ENCODE data around the gene DPH1. TPM values are rescaled to one million over a fixed set of nuclear protein-coding genes. Genes with fewer than 3 reads are reported as not detected.

DPH1 gene
- total and polyA plus RNA-seq, 8 donors = 21.8 to 74.4 (median 32.2) TPM

GRCh38 chr17:2058586-2059546, 28.9 kb downstream of the DPH1 start:
- WGBS, 2 donors = 21 to 25% methylated on average over 62 to 78 of the region's 78 CpGs
- DNase-seq = peak; percentile 70 to 93 (median 81)
- Histone ChIP-seq H3K27ac (peak overlapping the region in 2 of 4 donors; percentile 3 to 33), H3K4me1 (peaks cover 0 to 4% (median 3%) of the 10 kb centered on the region in 3 donors), H3K9me3 (no peaks in the 10 kb centered on the region), H3K36me3 (peaks cover 0 to 10% (median 0%) of the 10 kb centered on the region in 3 donors), H3K27me3 (peaks cover 0 to 3% (median 0%) of the 10 kb centered on the region in 4 donors), H3K4me3 (peak overlapping the region in 1 of 4 donors; percentile 34)
- peak; percentile 52 to 70 (median 60) for ATAC-seq
- no peak for FAIRE-seq
- intact Hi-C loops (cut with DNase I) = loop anchor here in 1 of 3 donors (5.0 kb wide), 1 partner anchor 188 kb away; no protein-coding TSS in a partner anchor
- TF ChIP-seq, protein P1, sequence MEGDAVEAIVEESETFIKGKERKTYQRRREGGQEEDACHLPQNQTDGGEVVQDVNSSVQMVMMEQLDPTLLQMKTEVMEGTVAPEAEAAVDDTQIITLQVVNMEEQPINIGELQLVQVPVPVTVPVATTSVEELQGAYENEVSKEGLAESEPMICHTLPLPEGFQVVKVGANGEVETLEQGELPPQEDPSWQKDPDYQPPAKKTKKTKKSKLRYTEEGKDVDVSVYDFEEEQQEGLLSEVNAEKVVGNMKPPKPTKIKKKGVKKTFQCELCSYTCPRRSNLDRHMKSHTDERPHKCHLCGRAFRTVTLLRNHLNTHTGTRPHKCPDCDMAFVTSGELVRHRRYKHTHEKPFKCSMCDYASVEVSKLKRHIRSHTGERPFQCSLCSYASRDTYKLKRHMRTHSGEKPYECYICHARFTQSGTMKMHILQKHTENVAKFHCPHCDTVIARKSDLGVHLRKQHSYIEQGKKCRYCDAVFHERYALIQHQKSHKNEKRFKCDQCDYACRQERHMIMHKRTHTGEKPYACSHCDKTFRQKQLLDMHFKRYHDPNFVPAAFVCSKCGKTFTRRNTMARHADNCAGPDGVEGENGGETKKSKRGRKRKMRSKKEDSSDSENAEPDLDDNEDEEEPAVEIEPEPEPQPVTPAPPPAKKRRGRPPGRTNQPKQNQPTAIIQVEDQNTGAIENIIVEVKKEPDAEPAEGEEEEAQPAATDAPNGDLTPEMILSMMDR (IDR thresholded peaks at IDR 0.05) = peak; percentile 58 to 78 (median 72)

DNA sequence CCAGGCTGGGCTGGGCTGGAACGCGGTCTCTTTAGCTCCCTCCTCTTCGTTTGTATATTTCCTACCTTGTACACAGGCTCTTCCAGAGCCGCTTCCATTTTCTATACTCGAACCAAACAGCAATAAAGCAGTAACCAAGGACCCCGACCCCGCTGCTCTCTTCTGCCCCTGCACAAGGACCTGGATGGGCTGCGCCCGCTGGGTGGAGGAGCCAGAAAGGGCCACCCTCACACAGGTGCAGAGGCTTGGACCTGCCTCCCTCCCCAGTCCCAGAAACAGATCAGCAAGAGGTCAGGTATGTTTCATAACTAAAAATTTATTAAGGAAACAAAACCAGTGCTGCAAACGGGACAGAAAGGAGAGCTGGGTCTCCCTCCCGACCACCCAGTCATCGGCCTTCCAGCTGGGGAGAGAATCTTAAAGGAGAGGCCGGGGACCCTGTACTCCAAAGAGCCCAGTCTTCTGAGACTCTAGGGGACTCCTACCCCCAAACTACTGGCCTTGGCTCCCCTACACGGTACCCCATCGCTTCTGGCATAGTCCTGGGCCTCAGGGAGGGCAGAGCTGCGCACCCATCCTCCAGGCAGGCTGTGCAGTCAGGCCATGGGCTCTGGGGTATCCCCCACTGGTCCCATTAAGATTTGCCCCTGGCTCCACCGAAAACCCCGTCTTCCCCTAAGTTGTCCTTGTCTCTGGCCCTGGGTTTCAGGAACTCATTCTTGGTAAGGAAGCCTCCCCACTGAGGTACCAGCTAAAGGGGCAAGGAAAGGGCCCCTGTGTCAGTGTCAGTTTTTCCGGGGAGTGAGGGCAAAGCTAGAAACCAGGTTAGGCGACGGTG, 29.8 kb downstream of the DPH1 start:
- H3K27ac ChIP-seq = peak overlapping the region in 2 of 4 donors; percentile 3 to 9
- peaks cover 0 to 3% (median 0%) of the 10 kb centered on the region in 3 donors for H3K4me1 ChIP-seq
- peaks cover 0 to 3% (median 0%) of the 10 kb centered on the region in 4 donors for H3K27me3 ChIP-seq
- H3K9me3 ChIP-seq = no peaks in the 10 kb centered on the region
- ATAC-seq (no peak), DNase-seq (no peak), FAIRE-seq (no peak)
- 79 to 84% methylated on average over 21 of the region's 21 CpGs for WGBS, 2 donors
- H3K4me3 ChIP-seq = peak overlapping the region in 1 of 4 donors; percentile 34
- H3K36me3 ChIP-seq = peaks cover 0 to 13% (median 0%) of the 10 kb centered on the region in 3 donors
- TF ChIP-seq, protein P1 (IDR thresholded peaks at IDR 0.05) = no peak
- intact Hi-C loops (cut with DNase I) = loop anchor here in 2 of 3 donors (5.0 to 10.0 kb wide), 2 partner anchors 175 to 188 kb away; no protein-coding TSS in a partner anchor

GRCh38 chr17:2060385-2060658, 30.4 kb downstream of the DPH1 start:
- Histone ChIP-seq H3K27ac (peak overlapping the region in 2 of 4 donors; percentile 4 to 11), H3K36me3 (peaks cover 0 to 18% (median 0%) of the 10 kb centered on the region in 3 donors), H3K4me3 (no peak overlapping the region), H3K9me3 (no peaks in the 10 kb centered on the region), H3K27me3 (peaks cover 0 to 3% (median 0%) of the 10 kb centered on the region in 4 donors), H3K4me1 (peaks cover 0 to 3% (median 0%) of the 10 kb centered on the region in 3 donors)
- TF ChIP-seq, protein P1 (IDR thresholded peaks at IDR 0.05) = no peak
- no peak for FAIRE-seq
- WGBS, 2 donors = 87 to 90% methylated on average over 6 of the region's 6 CpGs
- intact Hi-C loops (cut with DNase I) = loop anchor here in 1 of 3 donors (10.0 kb wide), 1 partner anchor 174 kb away; no protein-coding TSS in a partner anchor
- DNase-seq = no peak
- ATAC-seq = no peak

DNA sequence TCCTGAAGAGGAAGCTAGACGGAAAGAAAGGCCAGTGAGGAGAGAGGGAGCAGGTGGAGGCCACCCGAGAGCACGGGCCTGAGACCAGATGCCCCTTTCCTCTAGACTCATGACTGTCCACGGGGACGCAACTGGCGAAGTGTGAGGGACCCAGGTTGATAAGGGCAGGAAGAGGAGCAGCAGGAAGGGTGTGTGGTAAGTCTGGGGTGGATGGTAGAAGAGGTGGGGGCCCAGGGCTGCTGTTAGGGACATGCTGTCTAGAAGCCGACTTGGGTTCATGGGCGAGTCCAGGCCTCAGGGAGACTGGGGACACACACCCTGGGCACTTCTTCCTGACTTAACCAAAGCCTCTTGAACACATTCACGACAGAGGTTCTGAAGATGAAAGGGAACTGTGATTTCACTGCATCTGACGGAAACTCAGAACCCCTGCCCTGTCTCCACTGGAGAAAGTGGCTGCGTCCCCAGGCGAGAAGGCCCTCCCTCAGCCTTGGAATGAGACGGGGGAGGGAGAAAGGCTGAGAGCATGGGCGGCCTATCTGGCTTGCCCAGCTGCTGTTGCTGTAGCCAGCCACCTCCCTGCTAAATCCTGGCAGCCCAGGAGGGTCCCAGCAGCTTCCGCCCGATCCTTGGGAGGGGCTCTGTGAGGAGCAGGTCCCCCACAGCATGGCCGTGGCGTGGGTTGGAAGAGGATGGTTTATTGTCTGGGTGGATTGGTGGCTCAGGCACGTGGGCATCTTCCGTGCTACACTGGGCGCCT, 30.9 kb downstream of the DPH1 start:
- Histone ChIP-seq H3K36me3 (peaks cover 0 to 21% (median 0%) of the 10 kb centered on the region in 3 donors), H3K27me3 (peaks cover 0 to 3% (median 0%) of the 10 kb centered on the region in 4 donors), H3K4me1 (no peaks in the 10 kb centered on the region), H3K9me3 (no peaks in the 10 kb centered on the region), H3K4me3 (no peak overlapping the region), H3K27ac (peak overlapping the region in 1 of 4 donors; percentile 11)
- intact Hi-C loops (cut with DNase I) = loop anchor here in 1 of 3 donors (10.0 kb wide), 1 partner anchor 174 kb away; no protein-coding TSS in a partner anchor
- no peak for ATAC-seq
- FAIRE-seq = no peak
- 85 to 87% methylated on average over 20 to 21 of the region's 21 CpGs for WGBS, 2 donors
- DNase-seq = peak in 1 of 6 donors; percentile 61
- TF ChIP-seq, protein P1 (IDR thresholded peaks at IDR 0.05) = no peak

All from pancreas (tissue), 10 donors.